ENCODE measurements around the gene PHKA2.

The PHKA2 gene

DNA sequence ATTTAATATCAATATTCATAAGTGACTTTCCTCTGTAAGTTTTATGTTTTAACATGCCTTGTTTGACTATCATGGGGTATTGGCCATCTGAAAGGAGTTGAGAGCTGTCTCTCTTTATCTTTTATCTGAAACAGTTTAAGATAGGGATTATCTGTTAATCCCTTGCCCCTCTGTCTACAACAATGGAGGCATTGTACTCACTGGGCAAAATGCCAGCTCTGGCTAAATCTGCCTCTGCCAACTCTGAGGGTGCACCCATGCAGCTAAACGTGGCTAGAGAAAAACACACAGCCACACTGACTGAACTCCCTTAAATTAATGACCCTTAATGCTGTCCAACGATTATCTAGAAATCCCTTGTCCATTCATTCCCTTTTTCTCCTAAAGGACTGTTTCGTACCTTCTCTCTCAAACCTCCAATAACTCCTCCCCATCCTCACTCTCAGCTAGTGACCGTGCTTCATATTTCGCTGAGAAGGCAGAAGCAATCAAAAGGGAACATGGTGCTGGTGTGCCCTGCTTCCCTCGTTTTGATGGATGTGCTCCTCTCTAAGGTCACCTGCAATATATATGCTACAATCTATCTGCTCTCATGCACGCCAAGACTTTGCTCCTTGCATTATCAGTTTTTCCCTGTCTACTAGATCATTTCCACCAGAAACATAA, 10.3 kb downstream of the PHKA2 start:
- DNase-seq = peak; percentile 14 to 47

DNA sequence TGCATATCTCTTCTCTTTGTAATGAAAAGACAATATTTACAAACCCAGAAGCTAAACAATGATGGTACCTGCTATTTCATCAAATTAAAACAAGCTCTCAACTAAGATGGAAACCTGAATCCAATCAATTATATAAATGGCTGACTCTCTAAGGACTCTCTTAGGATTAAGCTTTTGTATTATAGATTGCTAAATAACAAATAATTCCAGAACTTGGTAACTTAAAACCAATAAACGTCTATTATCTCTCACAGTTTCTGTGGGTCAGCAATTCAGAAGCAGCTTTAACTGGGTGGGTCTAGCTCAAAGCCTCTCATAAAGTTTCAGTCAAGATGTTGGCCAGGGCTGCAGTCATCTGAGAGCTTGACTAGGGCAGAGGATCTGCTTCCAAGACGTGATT, 12.4 kb downstream of the PHKA2 start:
- DNase-seq = no peak

DNA sequence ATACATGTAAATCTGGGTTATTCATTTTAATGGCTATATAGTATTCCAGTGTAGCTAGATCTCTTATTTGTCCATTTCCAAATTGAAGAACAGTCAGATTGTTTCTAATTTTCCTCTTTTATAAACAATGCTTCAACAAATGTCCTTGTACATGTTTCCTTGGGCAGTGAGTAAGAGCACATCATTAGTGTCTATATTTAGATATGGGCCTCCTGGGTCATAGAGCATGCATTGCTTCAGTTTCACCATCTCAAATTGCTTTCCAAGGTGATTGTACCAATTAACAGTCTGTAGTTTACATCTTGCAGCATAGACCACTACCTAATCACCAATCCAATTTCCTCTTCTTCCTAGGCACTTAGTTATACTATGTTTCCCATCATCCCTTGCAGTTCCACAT, 13.4 kb downstream of the PHKA2 start:
- DNase-seq = no peak

DNA sequence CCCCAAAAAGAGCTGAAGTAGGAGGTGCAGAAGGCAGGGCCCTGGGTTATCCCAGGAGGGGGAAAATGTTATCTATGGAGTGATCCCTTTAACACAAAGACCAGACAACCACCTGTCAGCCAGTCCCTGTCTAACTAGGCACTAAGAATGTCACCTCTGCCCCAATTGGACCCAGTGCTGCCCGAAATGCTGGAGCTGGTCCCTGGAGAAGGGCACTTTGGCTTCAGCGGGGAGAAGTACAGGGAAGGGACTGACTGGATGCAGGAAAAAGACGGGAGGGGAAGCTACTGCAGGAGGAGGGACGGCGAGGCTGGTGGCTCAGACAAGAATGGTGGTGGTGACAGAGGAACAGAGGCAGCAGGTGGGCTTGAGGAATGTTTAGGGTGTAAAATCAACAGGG, 17.3 kb downstream of the PHKA2 start:
- no peak for DNase-seq

DNA sequence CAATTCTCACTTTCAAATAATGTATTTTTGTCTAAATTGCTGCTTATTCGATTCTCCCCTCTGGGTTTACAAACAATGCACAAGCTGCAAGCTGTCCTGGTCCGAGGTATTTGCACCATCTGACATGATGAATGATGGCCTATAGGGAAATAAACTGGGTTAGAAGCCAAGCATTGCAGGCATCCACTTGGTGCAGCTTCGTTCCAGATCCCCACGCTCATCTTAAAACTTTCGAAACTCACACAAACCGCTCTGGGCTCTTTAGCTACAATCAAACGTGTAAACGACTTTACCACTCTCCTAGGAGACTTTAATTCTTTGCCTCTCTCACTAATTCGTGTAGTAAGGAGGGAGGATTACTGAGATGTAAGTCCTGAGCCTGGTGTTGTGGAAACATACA, 19.0 kb downstream of the PHKA2 start:
- no peak for DNase-seq

DNA sequence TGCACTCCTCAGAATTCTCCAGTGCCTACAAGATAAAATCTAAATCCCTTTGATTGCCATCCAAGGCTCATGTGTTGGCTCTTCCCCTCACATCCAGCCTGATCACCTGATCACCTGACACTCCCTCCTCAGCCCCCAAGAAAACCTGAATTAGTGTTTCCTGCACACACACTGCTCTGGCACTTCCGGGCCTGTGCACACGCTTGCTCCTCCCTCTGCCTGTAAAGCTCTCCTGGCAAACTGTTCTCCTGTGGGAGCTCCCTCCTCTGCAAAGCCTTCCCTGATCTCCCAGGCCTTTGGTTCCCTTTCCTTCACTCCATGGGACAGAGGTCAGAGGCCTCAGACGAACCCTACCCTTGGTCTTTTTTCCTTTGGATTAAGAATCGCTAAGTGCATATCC, 19.9 kb downstream of the PHKA2 start:
- no peak for DNase-seq

DNA sequence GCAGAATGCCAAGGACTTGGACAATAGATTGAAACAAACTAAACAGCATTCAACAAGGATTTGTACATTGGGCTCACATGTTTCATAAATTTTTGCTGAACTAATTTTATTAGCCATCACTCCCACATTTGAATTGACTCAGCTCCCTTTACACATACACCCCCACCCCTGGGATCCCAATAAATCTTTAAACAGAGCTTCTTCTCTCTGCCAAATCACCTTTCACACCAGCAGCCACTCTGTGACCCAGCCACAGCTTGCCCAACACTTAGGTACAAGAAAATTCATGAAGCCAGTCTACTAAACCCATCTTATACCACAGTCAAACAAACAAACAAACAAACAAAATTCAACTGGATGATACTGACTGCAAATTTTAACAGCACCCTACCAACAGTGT, 21.6 kb downstream of the PHKA2 start:
- no peak for DNase-seq

DNA sequence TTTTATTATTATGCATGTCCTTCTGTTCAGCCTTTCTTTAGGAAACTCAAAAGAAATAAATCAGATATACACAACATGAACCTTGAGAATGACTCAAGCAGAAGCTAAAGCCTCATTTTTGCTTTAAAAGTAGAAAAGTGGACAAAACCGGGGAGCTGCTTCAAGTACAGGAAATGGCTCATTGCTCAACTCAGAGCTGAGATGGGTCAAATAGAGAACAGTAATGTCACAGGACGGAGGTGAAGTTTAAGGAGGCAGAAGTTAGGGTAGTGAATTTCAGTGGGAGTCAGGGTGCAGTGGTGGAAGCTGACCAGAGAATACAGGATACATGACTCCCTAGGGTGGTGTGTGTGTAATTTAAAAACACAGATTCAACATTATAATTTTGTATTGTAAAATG, 22.2 kb downstream of the PHKA2 start:
- no peak for DNase-seq

DNA sequence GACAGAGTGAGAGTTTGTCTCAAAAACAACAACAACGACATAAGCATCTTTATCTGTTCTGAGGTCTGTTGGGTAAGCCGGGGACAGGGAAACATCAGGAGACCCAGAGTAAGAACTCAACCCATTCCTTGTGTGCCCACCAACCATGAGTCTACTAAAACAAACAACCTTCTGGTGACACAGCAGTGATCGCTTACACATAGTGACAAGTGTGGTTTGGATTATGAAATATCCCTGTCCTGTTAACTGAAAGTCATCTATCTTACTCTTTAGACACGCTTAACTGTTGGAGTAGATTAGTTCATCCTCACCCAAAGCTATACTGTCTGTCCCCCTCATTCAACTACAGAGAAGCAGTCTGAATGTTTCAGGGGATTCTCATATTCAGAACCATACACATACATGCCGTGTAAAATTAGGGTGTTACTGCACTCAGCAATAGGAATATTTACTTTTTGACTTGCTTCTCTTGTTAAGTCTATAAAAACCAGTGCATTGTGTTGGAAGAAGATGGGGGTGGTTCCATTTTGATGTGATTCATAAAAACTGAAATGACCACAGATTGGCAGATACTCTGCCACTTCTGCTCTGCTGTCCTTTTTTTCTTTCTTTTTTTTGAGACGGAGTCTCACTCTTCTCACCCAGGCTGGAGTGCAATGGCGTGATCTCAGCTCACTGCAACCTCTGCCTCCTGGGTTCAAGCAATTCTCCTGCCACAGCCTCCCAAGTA, 27.4 kb downstream of the PHKA2 start:
- no peak for DNase-seq

DNA sequence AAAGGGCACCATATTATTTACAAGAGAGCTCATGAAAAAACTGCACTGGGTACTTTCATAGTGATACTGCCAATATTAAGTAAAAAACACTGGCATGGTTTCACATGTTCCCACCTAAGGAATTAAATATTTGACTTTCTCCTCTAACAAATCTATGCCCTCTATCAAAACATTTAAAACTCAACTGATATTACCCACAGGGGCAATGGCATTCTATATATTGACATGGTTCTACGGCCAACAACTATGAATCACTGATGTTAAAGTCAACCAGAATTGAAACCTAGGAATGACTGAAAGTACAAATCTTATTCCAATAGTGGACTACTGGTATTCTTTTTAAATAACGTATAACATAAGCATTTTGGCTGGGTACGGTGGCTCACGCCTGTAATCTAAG, 28.2 kb downstream of the PHKA2 start:
- no peak for DNase-seq

DNA sequence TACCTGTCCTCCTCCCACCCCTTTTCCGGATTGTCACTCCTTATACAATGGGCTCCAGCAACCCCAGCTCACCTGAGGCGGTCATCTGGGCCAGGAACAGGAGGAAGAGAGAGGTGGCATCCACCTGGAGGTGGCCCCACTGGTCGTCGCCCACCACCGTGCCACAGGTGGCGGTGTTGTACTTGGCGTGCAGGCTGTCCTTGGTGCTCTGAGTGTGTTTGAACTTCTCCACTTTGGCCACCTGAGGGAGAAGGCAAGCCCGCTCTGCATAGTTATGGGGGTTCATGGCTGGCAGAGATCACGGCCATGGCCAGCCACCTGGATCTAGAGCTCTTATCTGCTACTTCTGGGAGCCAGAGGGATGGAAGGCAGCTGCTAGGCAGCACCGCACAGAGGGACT, 32.9 kb downstream of the PHKA2 start:
- no peak for DNase-seq

DNA sequence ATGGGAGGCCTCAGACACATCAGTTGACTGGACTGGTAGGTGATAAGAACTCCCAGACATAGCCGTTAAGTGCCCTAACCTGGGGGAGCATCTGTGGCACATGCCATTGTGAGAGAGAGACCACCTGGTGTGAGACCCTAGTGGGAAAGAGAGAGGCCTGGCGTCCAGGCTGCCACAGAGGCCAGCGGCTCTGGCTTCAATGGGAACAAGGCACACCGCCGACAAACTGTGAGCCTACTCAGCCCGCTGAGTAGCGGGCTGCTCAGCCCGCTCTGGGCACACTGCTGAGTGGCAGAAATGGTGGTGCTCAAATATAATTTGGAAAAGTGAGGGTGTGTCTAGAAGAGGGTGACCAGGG, 34.0 kb downstream of the PHKA2 start:
- DNase-seq = no peak

DNA sequence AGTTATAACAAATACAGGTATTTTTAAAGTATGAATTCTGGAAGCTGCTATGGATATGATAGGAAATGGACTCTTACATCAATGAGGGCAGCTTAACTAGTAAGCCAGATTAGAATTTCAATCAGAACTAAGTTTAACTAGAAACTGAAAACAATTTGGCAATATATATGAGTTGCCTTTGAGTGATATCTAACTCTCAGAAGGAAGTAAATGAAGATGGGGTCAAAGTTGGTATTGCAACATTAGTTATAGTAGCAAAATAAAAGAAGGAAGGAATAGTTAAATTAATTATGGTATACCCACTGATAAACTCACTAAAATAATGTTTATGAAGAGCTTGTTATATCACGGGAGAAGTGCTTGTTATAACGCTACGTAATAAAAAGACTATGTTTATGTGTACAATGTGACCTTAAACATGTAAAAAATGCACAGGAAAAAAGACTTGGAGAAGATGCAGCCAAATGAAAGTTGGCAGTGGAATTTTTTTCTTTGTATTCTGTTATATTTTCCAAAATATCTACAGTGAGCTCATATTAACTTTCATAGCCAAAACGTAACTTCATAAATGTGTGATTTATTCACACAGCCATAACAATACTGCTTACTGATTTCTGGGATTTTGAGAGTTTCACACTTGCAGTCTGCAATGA, 34.5 kb downstream of the PHKA2 start:
- DNase-seq = no peak

DNA sequence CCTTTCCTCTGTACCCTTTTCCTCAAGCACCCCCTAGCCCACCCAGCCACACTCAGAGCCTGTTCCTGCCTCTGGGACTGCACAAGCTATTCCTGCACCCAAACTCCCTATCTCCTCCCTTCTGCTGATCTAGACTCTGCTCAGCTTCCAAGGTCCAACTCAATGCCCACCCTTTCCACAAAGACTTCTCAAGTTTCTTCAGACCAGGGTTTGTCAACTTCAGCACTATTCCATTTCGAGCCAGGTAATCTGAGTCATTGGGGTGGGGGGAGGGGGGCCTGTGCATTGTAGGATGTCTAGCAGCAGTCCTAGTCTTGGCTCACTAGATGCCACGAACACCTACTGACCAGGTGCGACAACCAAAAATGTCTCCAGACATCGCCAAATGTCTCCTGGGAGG, 37.3 kb downstream of the PHKA2 start:
- DNase-seq = no peak

DNA sequence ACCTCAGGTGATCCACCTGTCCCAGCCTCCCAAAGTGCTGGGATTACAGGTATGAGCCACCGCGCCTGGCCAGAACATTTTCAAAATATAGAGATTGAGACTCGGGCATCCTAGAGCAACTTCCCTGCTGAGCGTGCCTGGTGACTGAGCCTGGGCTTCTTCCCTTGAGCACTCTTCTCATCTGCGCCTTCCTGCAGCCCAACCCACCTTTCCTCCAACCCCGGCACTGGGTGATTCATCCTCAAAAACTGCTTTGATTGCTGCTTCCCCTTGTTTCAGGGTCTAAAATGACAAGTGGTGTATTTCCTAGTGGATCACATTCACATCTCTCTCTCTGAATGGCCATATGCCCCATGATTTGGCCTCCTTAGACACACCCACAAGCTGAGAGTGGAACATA, 37.8 kb downstream of the PHKA2 start:
- DNase-seq = no peak

DNA sequence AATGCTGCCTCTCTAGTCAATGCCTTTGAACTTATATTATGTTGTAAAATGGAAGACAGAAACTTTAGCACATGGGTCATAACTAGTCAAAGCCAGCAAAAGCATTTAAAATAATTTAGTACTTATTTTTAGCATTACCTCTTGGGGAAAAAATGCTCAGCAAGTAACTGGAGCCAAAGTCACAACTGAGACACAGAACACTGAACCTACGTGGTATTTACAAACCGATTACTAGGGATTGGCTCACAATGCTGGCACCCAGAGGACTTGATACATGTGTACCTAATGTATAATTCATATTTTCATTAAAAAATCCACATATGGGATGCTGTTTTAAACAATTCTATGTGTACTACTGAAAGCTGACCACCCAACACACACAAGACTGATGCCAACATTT, 38.4 kb downstream of the PHKA2 start:
- DNase-seq = no peak

DNA sequence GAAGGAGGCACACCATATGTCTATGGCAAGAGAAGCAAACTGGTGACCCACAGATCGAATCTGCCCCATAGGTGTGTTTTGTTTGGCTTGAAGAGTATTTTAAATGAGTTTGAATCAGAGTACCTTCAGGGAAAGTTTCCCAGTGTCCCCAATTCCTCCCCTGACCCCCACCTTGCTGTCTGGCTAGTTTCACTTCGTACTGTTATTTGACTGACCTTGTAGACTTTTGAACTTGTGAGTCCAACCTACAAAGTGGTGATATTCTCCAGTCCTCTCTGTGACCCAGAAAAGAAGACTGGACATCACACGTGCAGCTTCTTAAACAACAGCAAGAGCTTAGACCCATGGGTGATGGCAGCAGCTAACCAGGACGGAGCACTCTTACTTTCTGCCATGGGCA, 39.4 kb downstream of the PHKA2 start:
- DNase-seq = no peak

DNA sequence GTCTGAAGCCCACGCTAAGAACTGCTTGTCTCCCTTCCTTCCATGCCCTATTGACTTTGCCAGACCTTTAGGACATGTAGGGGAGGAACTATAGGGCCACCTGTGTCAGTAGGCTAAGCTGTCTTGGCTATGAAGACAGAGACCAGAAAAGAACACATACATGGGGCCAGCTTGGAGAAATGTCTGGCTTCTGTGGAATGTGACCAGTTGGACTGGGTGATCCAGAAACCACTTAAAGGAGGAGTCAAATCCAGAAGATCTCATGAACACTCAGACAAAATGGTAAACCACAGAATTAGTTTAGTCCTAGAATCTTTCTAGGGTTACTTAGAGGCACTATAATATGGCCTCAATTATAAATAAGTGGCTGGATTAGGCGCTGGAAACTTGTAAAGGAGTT, 42.0 kb downstream of the PHKA2 start:
- no peak for DNase-seq

DNA sequence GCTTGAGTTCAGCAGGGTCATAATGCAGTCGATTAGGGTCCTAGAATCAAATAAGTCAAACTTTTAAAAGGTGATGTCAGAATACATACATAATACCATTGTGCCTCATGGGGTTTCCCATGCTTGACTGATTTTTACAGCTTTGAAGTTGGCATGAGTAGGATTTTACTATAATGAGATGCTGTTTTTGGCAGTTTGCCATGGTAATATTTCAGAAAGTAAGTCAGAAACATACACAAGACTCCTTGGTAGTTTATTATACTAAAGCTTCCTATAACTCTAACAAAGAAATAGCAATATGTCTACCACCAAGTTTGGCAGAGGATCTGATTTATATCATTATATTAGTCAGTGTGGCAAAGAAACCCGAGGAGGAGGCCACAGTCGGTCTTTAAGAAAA, 45.2 kb downstream of the PHKA2 start:
- DNase-seq = no peak

DNA sequence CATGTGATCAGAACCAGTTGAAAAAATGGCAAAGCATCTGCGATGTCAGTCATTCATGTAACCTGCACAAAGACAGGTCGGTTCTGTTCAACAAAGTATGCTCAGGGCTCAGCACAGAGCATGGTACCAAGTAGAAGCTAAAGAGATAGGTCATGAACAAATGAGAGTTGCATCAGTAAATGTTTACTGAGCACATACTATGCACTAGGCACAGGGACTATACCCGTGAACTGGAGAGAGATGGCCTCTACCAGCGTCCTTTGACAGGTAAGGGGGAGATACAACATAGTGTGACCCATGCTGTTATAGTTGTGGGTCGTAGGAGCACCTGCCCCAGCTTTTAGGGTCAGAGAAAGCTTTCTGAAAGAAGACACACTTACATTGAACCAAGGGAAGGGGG, 46.7 kb downstream of the PHKA2 start:
- no peak for DNase-seq

DNA sequence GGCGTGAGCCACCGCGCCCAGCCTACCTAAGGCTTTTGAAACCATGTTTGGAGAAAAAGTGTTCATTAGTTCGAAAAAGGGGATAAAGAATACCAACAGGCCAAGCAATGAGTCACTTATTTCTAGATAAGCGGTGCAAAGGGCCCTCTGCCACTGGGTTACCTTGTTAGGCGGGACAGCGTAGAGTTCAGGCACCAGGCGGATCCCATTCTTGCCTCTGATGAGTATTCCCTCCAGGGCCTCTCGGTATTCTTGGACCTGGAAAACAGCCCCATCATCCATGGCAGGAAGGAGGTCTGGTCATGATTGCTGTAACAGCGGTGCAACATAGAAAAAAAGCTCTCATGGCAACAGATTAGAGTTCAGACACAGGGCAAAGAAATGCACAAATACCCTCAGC, 48.0 kb downstream of the PHKA2 start:
- no peak for DNase-seq

DNA sequence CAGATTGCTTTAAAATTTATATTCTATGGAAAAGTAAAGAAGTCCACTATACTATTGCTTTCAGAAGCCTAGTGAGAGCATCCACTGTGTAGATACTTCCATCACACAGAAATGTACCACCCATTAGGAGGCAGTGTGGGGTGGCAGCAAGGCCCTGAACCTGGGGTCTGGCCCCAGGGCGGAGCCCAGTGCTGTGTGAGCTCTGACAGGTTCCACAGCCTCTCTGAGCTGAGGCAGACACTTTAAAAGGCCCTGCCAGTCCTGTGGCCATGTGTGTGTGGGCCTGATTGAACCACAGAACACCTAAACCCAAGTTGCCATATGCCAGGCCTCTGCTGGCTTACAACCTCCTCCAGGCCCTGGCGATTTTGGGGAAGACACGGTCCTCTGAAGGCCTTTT, 49.2 kb downstream of the PHKA2 start:
- no peak for DNase-seq

DNA sequence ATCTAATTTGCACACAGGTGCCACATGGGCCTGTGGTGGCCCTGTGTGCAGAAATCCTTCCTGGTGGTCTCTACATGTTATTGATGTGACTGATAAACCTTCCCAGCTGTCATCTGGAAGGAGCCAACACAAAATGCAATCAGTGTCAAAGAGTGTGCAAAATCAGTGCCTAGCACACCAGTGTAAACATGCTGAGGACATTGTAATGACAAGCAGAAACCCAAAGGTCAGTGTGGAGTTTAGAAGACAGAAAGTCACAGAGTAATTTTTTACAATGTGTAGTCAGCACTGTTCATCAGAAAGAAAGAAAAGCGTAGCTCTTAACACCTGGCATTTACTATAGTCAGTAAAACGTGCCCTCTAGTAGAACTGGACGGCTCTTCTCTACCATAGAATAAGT, 50.3 kb downstream of the PHKA2 start:
- DNase-seq = no peak

DNA sequence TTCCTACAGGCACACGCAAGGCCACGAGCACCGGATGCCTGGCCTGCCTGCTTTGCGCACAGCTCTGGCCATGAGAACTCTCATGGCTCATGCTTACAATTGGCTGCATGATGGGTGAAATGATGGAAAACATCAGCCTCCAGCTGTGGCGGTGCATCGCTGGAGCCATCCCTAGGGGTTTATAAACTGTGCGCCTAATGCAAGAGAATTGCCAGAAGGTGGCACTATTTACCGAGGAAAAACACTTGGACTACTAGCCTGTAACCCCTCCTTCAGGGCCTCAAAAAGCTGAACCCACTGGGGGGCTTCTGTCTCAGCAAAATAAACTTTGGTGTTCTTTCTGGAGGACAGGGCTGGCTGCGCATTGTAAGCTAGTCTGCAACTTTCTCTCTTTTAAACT, 51.9 kb downstream of the PHKA2 start:
- DNase-seq = no peak

DNA sequence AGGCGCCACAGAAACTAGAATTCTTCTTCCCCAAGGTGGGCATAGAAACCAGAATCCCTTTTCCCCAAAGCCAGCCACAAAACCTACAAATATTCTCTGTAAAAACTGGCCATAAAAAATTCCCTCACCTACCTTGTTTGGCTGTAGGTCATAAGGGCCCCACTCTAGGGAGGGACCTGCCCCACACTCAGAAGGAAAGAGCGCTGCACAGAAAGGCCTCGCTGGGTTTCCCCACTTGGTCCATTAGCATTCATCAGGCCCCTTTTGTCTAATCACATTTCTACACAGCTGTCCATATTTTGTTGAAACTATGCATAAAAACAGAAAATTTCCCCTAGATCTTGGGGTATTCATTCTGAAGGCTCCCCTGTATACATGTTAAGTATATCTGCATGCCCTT, 54.1 kb downstream of the PHKA2 start:
- DNase-seq = no peak
